Stimulated activated CD4-positive, alpha-beta T cell treated with anti-CD3 and anti-CD28 coated beads, Interleukin-15, amount 100 ng/mL, for 48 hours (primary cell): ENCODE results near the gene ANKRD9.

Experiments
- DNase-seq, 2 donors: peaks; one replicate each; pipeline ENCODE4 v3.0.0-alpha.2; 2020; ENCODE audit warnings: low read depth in 2 of 2

ANKRD9 gene

DNA sequence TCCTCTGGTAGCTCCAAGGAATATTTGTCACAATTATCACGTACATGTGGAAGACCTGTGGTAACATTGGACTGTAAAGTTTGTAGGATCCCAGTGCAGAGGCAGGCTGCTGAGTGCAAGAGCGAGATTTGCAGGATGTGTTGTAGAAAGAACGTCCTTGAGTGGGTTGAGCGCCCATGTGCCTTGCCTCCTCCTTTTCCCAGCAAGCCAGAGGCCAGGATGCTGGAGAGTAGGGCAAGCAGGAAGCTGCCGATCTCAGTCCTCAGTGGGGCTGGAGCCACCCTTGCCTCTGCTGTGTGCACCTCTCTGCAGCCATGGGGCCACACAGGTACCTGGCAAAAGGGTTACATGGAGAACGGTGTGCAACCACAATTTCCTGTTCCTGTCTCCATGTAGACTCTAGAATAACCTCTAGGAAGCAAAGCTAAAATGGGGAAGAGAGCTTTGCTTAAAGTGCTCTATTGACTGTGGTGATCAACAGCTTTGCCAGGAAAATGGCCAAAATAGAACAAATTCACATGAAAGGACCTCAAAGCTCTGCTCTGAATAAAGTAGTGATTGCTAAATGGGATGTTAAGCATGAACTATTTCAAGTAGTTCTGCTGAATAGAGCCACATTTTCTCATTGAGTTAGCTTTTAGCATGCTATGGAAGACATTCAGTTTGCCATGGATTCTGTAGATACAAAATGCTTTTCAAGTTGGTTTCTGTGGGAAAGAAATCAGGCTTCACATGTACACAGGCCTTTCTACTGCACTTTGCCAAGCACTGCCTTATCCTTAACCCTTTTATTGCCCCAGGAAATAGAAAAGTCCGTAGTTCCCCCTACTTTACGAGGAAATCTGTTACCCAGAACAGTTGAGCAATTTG lies 37.4 kb downstream of the ANKRD9 start:
- DNase-seq = no peak

DNA sequence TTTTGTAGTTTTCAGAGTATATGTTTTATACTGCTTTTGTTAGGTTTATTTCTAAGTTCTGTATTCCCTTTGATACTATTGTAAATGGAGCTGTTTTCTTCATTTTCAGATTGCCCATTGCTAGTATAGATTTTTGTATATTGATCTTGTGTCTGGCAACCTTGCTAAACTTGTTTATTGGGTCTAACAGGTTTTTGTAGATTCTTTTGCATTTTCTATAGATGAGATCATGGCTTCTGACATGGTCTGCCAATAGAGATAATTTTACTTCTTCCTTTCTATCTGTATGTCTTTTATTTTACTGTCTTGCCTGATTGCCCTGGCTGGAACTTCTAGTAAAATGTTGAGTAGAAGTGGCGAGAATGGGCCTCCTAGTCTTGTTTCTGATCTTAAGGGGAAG lies 40.3 kb downstream of the ANKRD9 start:
- DNase-seq = no peak

DNA sequence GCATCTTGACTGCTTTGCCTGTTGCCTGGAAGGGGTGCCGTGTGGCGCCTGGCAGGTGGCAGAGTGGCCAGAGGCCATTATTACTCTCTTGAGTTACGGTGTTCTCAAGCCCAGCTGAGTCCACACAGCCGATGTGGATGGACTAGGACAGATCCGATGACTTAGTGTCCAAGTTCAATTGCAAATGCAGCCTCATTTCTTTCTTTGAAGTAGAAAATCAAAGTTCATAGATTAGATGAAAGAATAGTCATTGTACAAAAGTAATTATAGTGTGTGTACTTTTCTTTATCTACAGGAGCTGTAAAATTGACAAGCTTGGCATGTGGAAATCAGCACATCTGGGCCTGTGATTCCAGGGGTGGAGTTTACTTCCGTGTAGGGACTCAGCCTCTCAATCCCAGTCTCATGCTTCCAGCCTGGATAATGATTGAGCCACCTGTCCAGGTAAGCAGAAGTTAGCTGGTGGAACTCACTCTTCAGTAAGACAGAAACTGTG lies 44.7 kb downstream of the ANKRD9 start:
- no peak for DNase-seq

- DNase-seq = no peak
These were observed 45.6 kb downstream of the ANKRD9 start for GRCh38 chr14:102464006-102464405.

DNA sequence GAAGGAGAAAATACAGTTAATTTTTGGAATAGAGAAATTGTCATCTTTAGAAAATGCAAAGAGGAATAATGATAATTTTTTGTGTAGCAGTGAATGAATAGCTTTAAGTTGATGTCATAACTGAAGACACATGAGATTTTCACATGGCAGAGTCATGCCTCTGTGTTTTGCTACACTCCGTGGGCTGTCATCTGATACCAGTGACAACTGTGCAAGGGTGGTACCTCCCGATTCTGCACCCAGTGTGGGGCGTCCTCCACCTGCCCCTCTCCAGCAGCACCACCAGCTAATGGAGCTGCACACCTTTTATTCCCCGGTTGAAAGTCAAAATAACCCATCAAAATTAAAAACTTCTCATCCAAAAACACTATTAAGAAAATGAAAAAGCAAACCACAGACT lies 47.2 kb downstream of the ANKRD9 start:
- no peak for DNase-seq

DNA sequence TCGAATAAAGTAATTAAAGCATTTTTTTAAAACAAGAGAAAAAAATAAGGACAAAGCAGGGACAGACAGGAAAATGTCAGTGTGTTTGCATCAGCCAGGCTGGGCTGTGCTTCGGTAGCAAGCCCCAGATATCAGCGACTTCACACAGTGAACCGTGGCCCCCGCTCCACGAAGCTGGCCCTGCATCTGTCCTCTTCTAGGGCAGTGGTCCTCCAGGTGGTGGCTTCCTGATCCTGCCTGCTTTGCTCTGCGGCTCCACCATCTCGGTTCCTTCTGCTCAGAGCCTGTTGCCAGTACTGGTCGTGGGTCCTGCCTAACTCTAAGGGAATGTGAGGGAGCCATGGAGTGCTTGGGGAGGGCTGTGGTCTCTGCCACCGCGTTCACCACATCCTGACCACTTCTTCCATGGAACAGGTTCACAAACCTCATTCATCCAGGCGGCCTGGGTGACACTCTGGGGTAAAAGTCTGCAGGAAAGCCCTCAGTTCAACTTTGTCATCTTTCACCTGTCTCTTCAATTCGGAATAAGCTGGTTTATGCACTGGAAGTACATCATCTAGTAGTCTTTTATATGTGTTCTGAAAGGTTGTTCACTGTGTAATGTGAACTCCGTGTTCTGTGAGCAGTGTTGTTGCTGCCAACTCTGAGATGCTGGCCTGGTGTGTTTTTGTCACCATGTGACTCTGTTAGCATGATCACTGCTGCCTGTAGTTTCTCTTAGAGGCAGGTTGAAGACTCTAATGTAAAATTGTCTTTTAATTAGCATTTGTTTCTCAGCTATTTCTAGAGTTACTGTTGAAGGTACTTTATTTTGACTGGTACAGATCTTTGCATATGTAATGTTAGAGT lies 47.9 kb downstream of the ANKRD9 start:
- no peak for DNase-seq

GRCh38 chr14:102457509-102457908 lies 52.1 kb downstream of the ANKRD9 start:
- no peak for DNase-seq

GRCh38 chr14:102454711-102455110 lies 54.9 kb downstream of the ANKRD9 start:
- DNase-seq = no peak

DNA sequence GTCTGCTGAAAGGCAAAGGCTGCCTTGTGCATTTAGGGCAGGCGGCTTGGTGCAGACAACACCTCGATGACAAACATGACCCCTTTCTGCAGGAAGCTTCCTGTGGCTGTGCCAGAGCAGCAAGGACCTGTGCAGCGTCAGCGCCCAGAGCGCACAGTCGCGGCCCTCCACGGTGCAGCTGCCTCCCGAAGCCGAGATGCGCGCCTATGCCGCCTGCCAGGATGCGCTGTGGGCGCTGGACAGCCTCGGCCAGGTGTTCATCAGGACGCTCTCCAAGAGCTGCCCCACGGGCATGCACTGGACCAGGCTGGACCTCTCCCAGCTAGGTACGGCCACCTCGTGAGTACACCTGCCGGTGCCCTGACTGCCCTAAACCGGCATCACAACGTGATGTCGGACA lies 57.3 kb downstream of the ANKRD9 start:
- no peak for DNase-seq
